Fibroblast of peridontal ligament (primary cell): ENCODE results near the gene SLC17A1.
"Not testable (repeated sequence)": the region's sequence is repeated elsewhere in the genome, so short reads cannot be mapped to it uniquely, and the experiment has no call there.

ENCODE experiments used
- DNase-seq: peaks from one replicate; pipeline ENCODE4 v3.0.0-alpha.2; 2010; ENCODE audit errors: extremely low read depth

Gene SLC17A1

GRCh38 chr6:25756382-25757363 is 75.2 kb downstream of the SLC17A1 start:
- DNase-seq: peak; percentile 1

- no peak for DNase-seq
Measured at GRCh38 chr6:25755483-25755882, 76.4 kb downstream of the SLC17A1 start.

GRCh38 chr6:25754535-25754934 is 77.3 kb downstream of the SLC17A1 start, which contains the start of gene SLC17A4:
Gene SLC17A4, plus strand, starts transcription at chr6:25754742. Its CDS starts 7,221 bp downstream, at chr6:25761963.
- DNase-seq: no peak

- DNase-seq: no peak
Measured at GRCh38 chr6:25753079-25753478, 78.8 kb downstream of the SLC17A1 start.

GRCh38 chr6:25750906-25751305 is 80.9 kb downstream of the SLC17A1 start:
- no peak for DNase-seq

GRCh38 chr6:25749837-25750236 is 82.0 kb downstream of the SLC17A1 start:
- no peak for DNase-seq

GRCh38 chr6:25748601-25749517 is 83.0 kb downstream of the SLC17A1 start:
- not testable (repeated sequence) for DNase-seq

GRCh38 chr6:25748049-25748448 is 83.8 kb downstream of the SLC17A1 start:
- no peak for DNase-seq

- no peak for DNase-seq
Measured at GRCh38 chr6:25747477-25747876, 84.4 kb downstream of the SLC17A1 start.

GRCh38 chr6:25746968-25747367 is 84.9 kb downstream of the SLC17A1 start:
- DNase-seq: no peak

GRCh38 chr6:25745836-25746235 is 86.0 kb downstream of the SLC17A1 start:
- DNase-seq: no peak

- DNase-seq: no peak
Measured at GRCh38 chr6:25743868-25744267, 88.0 kb downstream of the SLC17A1 start.

- no peak for DNase-seq
Measured at GRCh38 chr6:25735261-25735660, 96.6 kb downstream of the SLC17A1 start.
